Liver (tissue), 9 donors: ENCODE results near the gene RHBDD3. TPM values are rescaled to one million over a fixed set of nuclear protein-coding genes. Genes with fewer than 3 reads are reported as not detected.

ENCODE experiments used
- DNase-seq: peaks from one replicate; pipeline ENCODE4 v3.0.0-alpha.2; 2017; ENCODE audit warnings: low spot score
- H3K27ac ChIP-seq, 2 donors: one replicate each; pipeline ENCODE4 v1.7.0; 2013; ENCODE audit warnings: inconsistent platforms in 2 of 2, low read length in 2 of 2, control low read depth in 1 of 2, low read depth in 1 of 2, mild to moderate bottlenecking in 1 of 2
- H3K27me3 ChIP-seq, 4 donors: one replicate each; pipeline versions ENCODE4 v1.6.1 to v1.7.0; 2013; ENCODE audit warnings: low read length in 3 of 4, inconsistent platforms in 1 of 4, mild to moderate bottlenecking in 1 of 4, moderate library complexity in 1 of 4; ENCODE audit not compliant: control insufficient read depth in 4 of 4, insufficient read depth in 4 of 4
- H3K36me3 ChIP-seq, 4 donors: one replicate each; pipeline versions ENCODE4 v1.6.1 to v1.7.0; 2013; ENCODE audit warnings: low read length in 3 of 4, mild to moderate bottlenecking in 3 of 4, low read depth in 1 of 4, moderate library complexity in 1 of 4; ENCODE audit not compliant: control insufficient read depth in 4 of 4, insufficient read depth in 3 of 4
- H3K4me1 ChIP-seq, 4 donors: one replicate each; pipeline versions ENCODE4 v1.6.1 to v1.7.0; 2013; ENCODE audit warnings: low read length in 3 of 4, mild to moderate bottlenecking in 3 of 4, moderate library complexity in 1 of 4; ENCODE audit not compliant: control insufficient read depth in 4 of 4, insufficient read depth in 4 of 4
- H3K4me3 ChIP-seq, 3 donors: one replicate each; pipeline versions ENCODE4 v1.6.1 to v1.7.0; 2013; ENCODE audit warnings: low read length in 3 of 3, control low read depth in 1 of 3, low read depth in 1 of 3, mild to moderate bottlenecking in 1 of 3
- H3K9ac ChIP-seq, 2 donors: one replicate each; pipeline ENCODE4 v1.7.0; 2013; ENCODE audit warnings: low read length in 2 of 2, mild to moderate bottlenecking in 2 of 2, moderate library complexity in 2 of 2, control low read depth in 1 of 2, low read depth in 1 of 2
- H3K9me3 ChIP-seq, 4 donors: one replicate each; pipeline versions ENCODE4 v1.6.1 to v1.7.0; 2013; ENCODE audit warnings: low read length in 3 of 4; ENCODE audit not compliant: control insufficient read depth in 4 of 4
- CTCF ChIP-seq: fragments of 150-350 bp; IDR thresholded peaks from 2 replicates; pipeline ENCODE4 v1.5.1; 2017; ENCODE audit warnings: improper control_type of control experiment, low read depth, low read length; ENCODE audit not compliant: missing input control
- EGR1 ChIP-seq, 2 donors: IDR thresholded peaks; 2 replicates each; pipeline ENCODE4 v1.6.1; 2016 to 2018; ENCODE audit warnings: antibody characterized with exemption in 2 of 2, low read depth in 2 of 2
- GABPA ChIP-seq, 2 donors: IDR thresholded peaks in 1 of 2; conservative IDR thresholded peaks in 1 of 2; 2 replicates each; pipeline ENCODE4 v1.6.1; 2016; ENCODE audit warnings: antibody characterized with exemption in 2 of 2, mild to moderate bottlenecking in 1 of 2, moderate library complexity in 1 of 2
- HNF4A ChIP-seq, 2 donors: conservative IDR thresholded peaks; 2 replicates each; pipeline ENCODE4 v1.6.1; 2016; ENCODE audit warnings: antibody characterized with exemption in 2 of 2, mild to moderate bottlenecking in 2 of 2
- HNF4G ChIP-seq: IDR thresholded peaks from 2 replicates; pipeline ENCODE4 v1.6.1; 2016; ENCODE audit warnings: antibody characterized with exemption
- JUND ChIP-seq, 2 donors: IDR thresholded peaks; 2 replicates each; pipeline ENCODE4 v1.6.1; 2016; ENCODE audit warnings: antibody characterized with exemption in 2 of 2
- MAX ChIP-seq: IDR thresholded peaks from 2 replicates; pipeline ENCODE4 v1.6.1; 2016; ENCODE audit warnings: antibody characterized with exemption
- RAD21 ChIP-seq, 2 donors: IDR thresholded peaks; 2 replicates each; pipeline ENCODE4 v1.6.1; 2016; ENCODE audit warnings: antibody characterized with exemption in 2 of 2, mild to moderate bottlenecking in 2 of 2
- REST ChIP-seq: IDR thresholded peaks from 2 replicates; pipeline ENCODE4 v1.6.1; 2016; ENCODE audit warnings: antibody characterized with exemption, mild to moderate bottlenecking
- RXRA ChIP-seq, 2 donors: IDR thresholded peaks; 2 replicates each; pipeline ENCODE4 v1.6.1; 2017 to 2018; ENCODE audit warnings: antibody characterized with exemption in 2 of 2, mild to moderate bottlenecking in 1 of 2
- SP1 ChIP-seq: IDR thresholded peaks from 2 replicates; pipeline ENCODE4 v1.6.1; 2018; ENCODE audit warnings: antibody characterized with exemption, mild to moderate bottlenecking
- TAF1 ChIP-seq: conservative IDR thresholded peaks from 2 replicates; pipeline ENCODE4 v1.6.1; 2016; ENCODE audit warnings: antibody characterized with exemption, mild to moderate bottlenecking
- YY1 ChIP-seq: IDR thresholded peaks from 2 replicates; pipeline ENCODE4 v1.6.1; 2016; ENCODE audit warnings: antibody characterized with exemption, mild to moderate bottlenecking
- ZBTB33 ChIP-seq: IDR thresholded peaks from 2 replicates; pipeline ENCODE4 v1.6.1; 2016; ENCODE audit warnings: antibody characterized with exemption
- WGBS: extraction: QIAGEN DNeasy Blood & Tissue Kit; methylation state at CpG from one replicate; pipeline ENCODE4 v1.1.7; 2013; 5-methylcytosine and 5-hydroxymethylcytosine counted together
- polyA plus RNA-seq, 2 donors: library from polyadenylated mRNA; stranded (reverse) in 1 of 2; unstranded in 1 of 2; fragments of 200-250 nt in 1 of 2; fragments of >200 nt in 1 of 2; fragmentation: Nextera tagmentation in 1 of 2; extraction: Ambion mirVana in 1 of 2; gene quantifications; one replicate each; pipeline versions ENCODE4 v1.2.1 to v1.2.3, GENCODE V29; 2013 to 2015
- total RNA-seq, 2 donors: library from RNA; depleted of rRNA; stranded (reverse); fragments of >200 nt; gene quantifications; one replicate each; pipeline ENCODE4 v1.2.3, GENCODE V29; 2014
- donor health status: healthy.
- donor health status: healthy.
- donor health status: healthy.
- donor health status: healthy.
- donor health status: healthy.

Gene RHBDD3
- total and polyA plus RNA-seq, 4 donors: 14.3 to 26.5 (median 18.3) TPM

- Histone ChIP-seq H3K4me1 (peaks cover 4 to 60% (median 50%) of the 10 kb centered on the region in 4 donors), H3K9ac (peak overlapping the region; percentile 91 to 93), H3K4me3 (peak overlapping the region; percentile 77 to 83 (median 79)), H3K27ac (peak overlapping the region; percentile 97 to 99), H3K9me3 (no peaks in the 10 kb centered on the region), H3K27me3 (no peaks in the 10 kb centered on the region), H3K36me3 (peaks cover 3 to 22% (median 15%) of the 10 kb centered on the region in 4 donors)
- peak; percentile 68 for DNase-seq
- no peak for TF ChIP-seq GABPA (IDR thresholded peaks at IDR 0.05 in 1 of 2, conservative IDR thresholded peaks at IDR 0.05 in 1 of 2)
- TF ChIP-seq RAD21 (IDR thresholded peaks at IDR 0.05): no peak
- TF ChIP-seq SP1: no peak
- no peak for TF ChIP-seq HNF4A (conservative IDR thresholded peaks at IDR 0.05)
- no peak for TF ChIP-seq EGR1 (IDR thresholded peaks at IDR 0.05; ENCODE audit: low read depth in 2 of 2)
- TF ChIP-seq ZBTB33: no peak
- no peak for TF ChIP-seq HNF4G
- no peak for TF ChIP-seq MAX
- under 1% methylated on average over 51 of the region's 51 CpGs for WGBS
Observed at GRCh38 chr22:29268511-29269229, 889 bp upstream of the RHBDD3 start.

- no peaks in the 10 kb centered on the region for H3K9me3 ChIP-seq
- H3K36me3 ChIP-seq: peaks cover under 1 to 10% (median 4%) of the 10 kb centered on the region in 4 donors
- no peaks in the 10 kb centered on the region for H3K27me3 ChIP-seq
- no peak for TF ChIP-seq HNF4A (conservative IDR thresholded peaks at IDR 0.05)
- TF ChIP-seq EGR1 (IDR thresholded peaks at IDR 0.05; ENCODE audit: low read depth in 2 of 2): no peak
- TF ChIP-seq JUND (IDR thresholded peaks at IDR 0.05): no peak
- no peak for TF ChIP-seq TAF1
- H3K27ac ChIP-seq: peak overlapping the region; percentile 97 to 99
- H3K4me3 ChIP-seq: peak overlapping the region; percentile 77 to 83 (median 79)
- peaks cover 3 to 49% (median 40%) of the 10 kb centered on the region in 4 donors for H3K4me1 ChIP-seq
- under 1% methylated on average over 32 of the region's 32 CpGs for WGBS
- H3K9ac ChIP-seq: peak overlapping the region; percentile 24 to 55
- no peak for DNase-seq
Observed at GRCh38 chr22:29267462-29267857, 321 bp downstream of the RHBDD3 start.

GRCh38 chr22:29266564-29267461, 968 bp downstream of the RHBDD3 start:
- H3K9me3 ChIP-seq: no peaks in the 10 kb centered on the region
- 22% methylated on average over 13 of the region's 13 CpGs for WGBS
- peaks cover 3 to 42% (median 34%) of the 10 kb centered on the region in 4 donors for H3K4me1 ChIP-seq
- peaks cover 0 to 8% (median 1%) of the 10 kb centered on the region in 4 donors for H3K36me3 ChIP-seq
- H3K27me3 ChIP-seq: no peaks in the 10 kb centered on the region
- peak overlapping the region; percentile 97 to 99 for H3K27ac ChIP-seq
- peak overlapping the region; percentile 24 to 55 for H3K9ac ChIP-seq
- peak overlapping the region; percentile 77 to 83 (median 79) for H3K4me3 ChIP-seq
- DNase-seq: no peak
- TF ChIP-seq YY1: no peak
- no peak for TF ChIP-seq HNF4G
- TF ChIP-seq ZBTB33: no peak
- no peak for TF ChIP-seq REST
- TF ChIP-seq RXRA (IDR thresholded peaks at IDR 0.05): no peak
- TF ChIP-seq EGR1 (IDR thresholded peaks at IDR 0.05; ENCODE audit: low read depth in 2 of 2): no peak
- TF ChIP-seq TAF1: no peak
- TF ChIP-seq CTCF: no peak
- TF ChIP-seq HNF4A (conservative IDR thresholded peaks at IDR 0.05): no peak
